ENCODE results near the gene BCAS3. TPM values are rescaled to one million over a fixed set of nuclear protein-coding genes. Genes with fewer than 3 reads are reported as not detected.

Gene BCAS3
- total and polyA plus RNA-seq, 9 donors, result 9.4 to 37.0 (median 21.6) TPM

- WGBS, 3 donors, result 96 to 97% (median 97%) methylated on average over 7 of the region's 7 CpGs
- DNase-seq, result no peak
- intact Hi-C loops (cut with DNase I), result no loop called here
- H3K27me3 ChIP-seq, result no peaks in the 10 kb centered on the region
- no peak overlapping the region for H3K4me3 ChIP-seq
- H3K36me3 ChIP-seq, result no peaks in the 10 kb centered on the region
- H3K4me1 ChIP-seq (ENCODE audit: insufficient read depth), result no peaks in the 10 kb centered on the region
- H3K27ac ChIP-seq, result no peak overlapping the region
- no peaks in the 10 kb centered on the region for H3K9me3 ChIP-seq
- TF ChIP-seq, protein P1, sequence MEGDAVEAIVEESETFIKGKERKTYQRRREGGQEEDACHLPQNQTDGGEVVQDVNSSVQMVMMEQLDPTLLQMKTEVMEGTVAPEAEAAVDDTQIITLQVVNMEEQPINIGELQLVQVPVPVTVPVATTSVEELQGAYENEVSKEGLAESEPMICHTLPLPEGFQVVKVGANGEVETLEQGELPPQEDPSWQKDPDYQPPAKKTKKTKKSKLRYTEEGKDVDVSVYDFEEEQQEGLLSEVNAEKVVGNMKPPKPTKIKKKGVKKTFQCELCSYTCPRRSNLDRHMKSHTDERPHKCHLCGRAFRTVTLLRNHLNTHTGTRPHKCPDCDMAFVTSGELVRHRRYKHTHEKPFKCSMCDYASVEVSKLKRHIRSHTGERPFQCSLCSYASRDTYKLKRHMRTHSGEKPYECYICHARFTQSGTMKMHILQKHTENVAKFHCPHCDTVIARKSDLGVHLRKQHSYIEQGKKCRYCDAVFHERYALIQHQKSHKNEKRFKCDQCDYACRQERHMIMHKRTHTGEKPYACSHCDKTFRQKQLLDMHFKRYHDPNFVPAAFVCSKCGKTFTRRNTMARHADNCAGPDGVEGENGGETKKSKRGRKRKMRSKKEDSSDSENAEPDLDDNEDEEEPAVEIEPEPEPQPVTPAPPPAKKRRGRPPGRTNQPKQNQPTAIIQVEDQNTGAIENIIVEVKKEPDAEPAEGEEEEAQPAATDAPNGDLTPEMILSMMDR (IDR thresholded peaks at IDR 0.05), result no peak
- TF ChIP-seq EP300 (IDR thresholded peaks at IDR 0.05), result no peak
- TF ChIP-seq POLR2A (IDR thresholded peaks at IDR 0.05), result no peak
Observed at GRCh38 chr17:60773552-60773951, 95.9 kb downstream of the BCAS3 start.

DNA sequence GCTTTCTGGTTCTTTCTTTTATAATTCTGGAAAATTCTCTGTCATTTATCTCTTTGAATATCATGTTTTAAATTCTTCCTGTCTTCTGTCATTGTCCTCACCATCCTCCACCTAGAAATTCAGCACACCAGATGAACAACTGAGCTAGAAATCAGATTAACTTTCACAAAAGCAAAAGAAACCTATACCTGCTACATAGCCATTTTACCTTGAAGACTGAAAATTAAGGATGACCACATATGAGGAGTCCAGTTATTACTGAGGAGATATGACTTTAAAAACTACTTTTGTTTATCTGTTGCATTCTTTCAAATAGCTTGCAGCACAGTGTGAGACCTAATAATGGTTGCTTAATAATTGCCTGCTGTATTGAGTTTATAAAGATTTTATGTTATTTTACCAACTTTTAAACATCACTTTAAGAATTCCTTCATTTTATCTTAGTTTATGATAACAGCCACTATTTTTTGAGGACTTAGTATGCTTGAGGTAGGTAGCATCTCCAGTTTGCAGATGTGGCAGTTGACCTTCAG is 104.3 kb downstream of the BCAS3 start:
- no peak overlapping the region for H3K4me3 ChIP-seq
- no peaks in the 10 kb centered on the region for H3K36me3 ChIP-seq
- TF ChIP-seq, protein P1 (IDR thresholded peaks at IDR 0.05), result no peak
- TF ChIP-seq EP300 (IDR thresholded peaks at IDR 0.05) (no peak), POLR2A (IDR thresholded peaks at IDR 0.05) (no peak)
- H3K27me3 ChIP-seq, result no peaks in the 10 kb centered on the region
- intact Hi-C loops (cut with DNase I), result no loop called here
- H3K9me3 ChIP-seq, result no peaks in the 10 kb centered on the region
- H3K27ac ChIP-seq, result no peak overlapping the region
- H3K4me1 ChIP-seq (ENCODE audit: insufficient read depth), result no peaks in the 10 kb centered on the region
- no peak for DNase-seq

DNA sequence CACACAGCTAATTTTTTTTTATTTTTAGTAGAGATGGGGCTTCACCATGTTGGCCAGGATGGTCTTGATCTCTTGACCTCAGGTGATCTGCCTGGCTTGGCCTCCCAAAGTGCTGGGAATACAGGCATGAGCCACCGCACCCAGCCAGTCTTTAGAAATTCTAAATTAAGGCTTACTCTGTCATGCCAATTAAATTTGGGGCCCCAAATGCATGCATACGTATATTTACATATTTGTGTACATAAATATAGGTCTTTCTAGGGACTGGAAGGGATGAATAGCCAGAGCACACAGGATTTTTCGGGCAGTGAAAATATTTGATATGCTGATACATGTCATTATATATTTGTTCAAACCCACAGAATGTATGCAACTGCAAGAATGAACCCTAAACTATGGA is 105.1 kb downstream of the BCAS3 start:
- Histone ChIP-seq H3K36me3 (no peaks in the 10 kb centered on the region), H3K4me3 (no peak overlapping the region), H3K9me3 (no peaks in the 10 kb centered on the region), H3K4me1 (ENCODE audit: insufficient read depth) (no peaks in the 10 kb centered on the region), H3K27me3 (no peaks in the 10 kb centered on the region), H3K27ac (no peak overlapping the region)
- no peak for DNase-seq
- WGBS, 3 donors, result 90 to 95% (median 91%) methylated on average over 3 of the region's 3 CpGs
- TF ChIP-seq, protein P1 (IDR thresholded peaks at IDR 0.05), result no peak
- no peak for TF ChIP-seq EP300 (IDR thresholded peaks at IDR 0.05)
- TF ChIP-seq POLR2A (IDR thresholded peaks at IDR 0.05), result no peak
- intact Hi-C loops (cut with DNase I), result no loop called here

DNA sequence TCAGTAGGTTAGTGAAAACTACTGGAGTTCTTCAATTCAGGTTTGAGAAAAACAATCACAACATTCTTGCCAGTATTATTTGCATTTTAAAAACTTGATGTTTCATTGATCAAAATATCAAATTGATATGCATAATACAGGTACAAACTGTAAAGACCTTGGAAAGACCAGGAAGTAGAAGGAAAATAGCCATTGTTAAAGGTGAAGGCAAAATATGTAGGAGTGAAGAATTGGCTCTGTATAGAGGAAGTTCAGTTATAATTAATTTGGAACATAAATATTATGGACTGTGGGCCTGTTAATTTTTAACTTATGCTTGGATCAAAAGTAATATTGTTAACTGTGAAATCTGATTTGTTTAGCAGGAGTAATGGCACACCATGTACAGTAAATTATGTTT is 112.6 kb downstream of the BCAS3 start:
- H3K4me1 ChIP-seq (ENCODE audit: insufficient read depth), result no peaks in the 10 kb centered on the region
- H3K36me3 ChIP-seq, result no peaks in the 10 kb centered on the region
- H3K27ac ChIP-seq, result no peak overlapping the region
- H3K9me3 ChIP-seq, result no peaks in the 10 kb centered on the region
- no peak for TF ChIP-seq POLR2A (IDR thresholded peaks at IDR 0.05)
- TF ChIP-seq, protein P1 (IDR thresholded peaks at IDR 0.05), result no peak
- no peak for TF ChIP-seq EP300 (IDR thresholded peaks at IDR 0.05)
- no peaks in the 10 kb centered on the region for H3K27me3 ChIP-seq
- DNase-seq, result no peak
- intact Hi-C loops (cut with DNase I), result no loop called here
- no peak overlapping the region for H3K4me3 ChIP-seq

Data from ovary (tissue), 9 donors.